PC-3 (cell line): ENCODE measurements around the gene EVC. TPM values are rescaled to one million over a fixed set of nuclear protein-coding genes. Genes with fewer than 3 reads are reported as not detected.

Experiments
- ATAC-seq: fragments of 200-7000 bp; cut with Tn5 transposase; 2 replicates; pipeline ENCODE4 v1.9.1; 2020; ENCODE audit warnings: mild to moderate bottlenecking, moderate library complexity
- BruUV-seq: library from RNA; stranded (reverse); fragments of 400-500 nt; replicated peaks from 2 replicates; lab custom pipeline; 2021; lab: Mats Ljungman, UMichigan
- CTCF ChIA-PET: fragments of 300-600 bp; sonication (Branson Sonifier 250); formaldehyde crosslinking; loops from one replicate; lab custom pipeline; 2022; ENCODE audit warnings: antibody characterized with exemption; lab: Charles Lee
- POLR2A ChIA-PET: fragments of 300-600 bp; sonication (Branson Sonifier 250); formaldehyde crosslinking; loops from one replicate; lab custom pipeline; 2022; ENCODE audit warnings: antibody characterized with exemption; ENCODE audit not compliant: unreplicated experiment; lab: Charles Lee
- DNase-seq: peaks from one replicate; pipeline ENCODE4 v3.0.0-alpha.2; 2015
- H2AFZ ChIP-seq: fragments of 300-600 bp; sonication (generic); 2 replicates; pipeline ENCODE4 v1.6.0; 2016; ENCODE audit warnings: antibody characterized with exemption, low read length
- H3F3A ChIP-seq: fragments of 300-600 bp; sonication (generic); one replicate; pipeline ENCODE4 v1.6.0; 2017; ENCODE audit warnings: antibody characterized with exemption, low read length, control low read depth, mild to moderate bottlenecking; ENCODE audit not compliant: unreplicated experiment
- H3K27ac ChIP-seq: fragments of 300-600 bp; sonication (generic); 2 replicates; pipeline ENCODE4 v1.5.1; 2016; ENCODE audit warnings: mild to moderate bottlenecking, low read length
- H3K27me3 ChIP-seq: fragments of 300-600 bp; sonication (generic); 2 replicates; pipeline ENCODE4 v1.6.1; 2016; ENCODE audit warnings: low read length, mixed read lengths
- H3K36me3 ChIP-seq: fragments of 300-600 bp; sonication (generic); 2 replicates; pipeline ENCODE4 v1.6.1; 2016; ENCODE audit warnings: low read depth, mixed run types, low read length, mixed read lengths
- H3K4me1 ChIP-seq: fragments of 300-600 bp; sonication (generic); 2 replicates; pipeline ENCODE4 v1.5.1; 2016; ENCODE audit warnings: low read length; ENCODE audit not compliant: insufficient read depth
- H3K4me2 ChIP-seq: fragments of 300-600 bp; sonication (generic); 2 replicates; pipeline ENCODE4 v1.6.0; 2016; ENCODE audit warnings: low read length
- H3K4me3 ChIP-seq: fragments of 300-600 bp; sonication (generic); 2 replicates; pipeline ENCODE4 v1.5.1; 2016; ENCODE audit warnings: mild to moderate bottlenecking, low read length, mixed read lengths
- H3K79me2 ChIP-seq: fragments of 300-600 bp; sonication (generic); 2 replicates; pipeline ENCODE4 v1.6.1; 2017; ENCODE audit warnings: low read length, mixed read lengths
- H3K9ac ChIP-seq: fragments of 300-600 bp; sonication (generic); 2 replicates; pipeline ENCODE4 v1.6.0; 2016; ENCODE audit warnings: mild to moderate bottlenecking, low read length
- H3K9me2 ChIP-seq: fragments of 300-600 bp; sonication (generic); replicated peaks from 2 replicates; pipeline ENCODE4 v1.6.1; 2016; ENCODE audit warnings: mixed run types, low read length, mixed read lengths
- H3K9me3 ChIP-seq: fragments of 300-600 bp; sonication (generic); 2 replicates; pipeline ENCODE4 v1.6.1; 2016; ENCODE audit warnings: low read length, mixed read lengths
- H4K20me1 ChIP-seq: fragments of 300-600 bp; sonication (generic); 2 replicates; pipeline ENCODE4 v1.6.1; 2016; ENCODE audit warnings: low read length, mixed read lengths
- CTCF ChIP-seq: fragments of 300-600 bp; sonication (generic); conservative IDR thresholded peaks from 2 replicates; pipeline ENCODE4 v1.5.1; 2017; ENCODE audit warnings: antibody characterized with exemption, low read depth, mild to moderate bottlenecking, low read length
- EZH2 ChIP-seq: fragments of 300-600 bp; sonication (generic); IDR thresholded peaks from one replicate; pipeline ENCODE4 v1.6.1; 2017; ENCODE audit warnings: antibody characterized with exemption, mild to moderate bottlenecking, low read length; ENCODE audit not compliant: unreplicated experiment
- EZH2phosphoT487 ChIP-seq: fragments of 300-600 bp; sonication (generic); IDR thresholded peaks from 2 replicates; pipeline ENCODE4 v1.6.1; 2018; ENCODE audit warnings: mild to moderate bottlenecking, antibody characterized with exemption, low read length, borderline replicate concordance
- intact Hi-C: fragments of 100-400 bp; cut with micrococcal nuclease; formaldehyde crosslinking; loops from 2 replicates; pipeline ENCODE4 v1.9.0; 2023
- total RNA-seq: library from RNA; depleted of rRNA; stranded (reverse); fragments of >200 nt; gene quantifications from 2 replicates; pipeline ENCODE4 v1.2.3, GENCODE V29; 2014

EVC gene
- total RNA-seq, 1 experiment from 2014 or later: 22.7 TPM

GRCh38 chr4:5751666-5752375 lies 40.8 kb downstream of the EVC start:
- H3K4me3 ChIP-seq: no peak overlapping the region
- ATAC-seq: no peak
- no peak overlapping the region; the same call in 1 of the 2 replicates for H3K9ac ChIP-seq
- H3F3A ChIP-seq: no peaks in the 10 kb centered on the region
- no peaks in the 10 kb centered on the region for H3K9me2 ChIP-seq
- POLR2A ChIA-PET: no interaction called here
- intact Hi-C loops: no loop called here
- CTCF ChIA-PET: no interaction called here
- no peaks in the 10 kb centered on the region for H3K79me2 ChIP-seq
- peaks cover 15% of the 10 kb centered on the region; the same call in 1 of the 2 replicates for H3K36me3 ChIP-seq
- H3K4me2 ChIP-seq: no peak overlapping the region
- no peaks in the 10 kb centered on the region for H4K20me1 ChIP-seq
- no peak for TF ChIP-seq EZH2phosphoT487
- TF ChIP-seq EZH2: no peak
- TF ChIP-seq CTCF: no peak
- no peaks in the 10 kb centered on the region for H3K27me3 ChIP-seq
- DNase-seq: no peak
- H3K9me3 ChIP-seq: no peaks in the 10 kb centered on the region
- peak overlapping the region; percentile 41 for H3K27ac ChIP-seq
- H3K4me1 ChIP-seq: peaks cover 28% of the 10 kb centered on the region
- H2AFZ ChIP-seq: no peak overlapping the region
- no TSS peak for BruUV-seq

GRCh38 chr4:5752376-5753184 lies 41.6 kb downstream of the EVC start:
- TF ChIP-seq EZH2phosphoT487: no peak
- no peak for TF ChIP-seq EZH2
- TF ChIP-seq CTCF: no peak
- Histone ChIP-seq H3K9ac (no peak overlapping the region), H3K79me2 (no peaks in the 10 kb centered on the region), H4K20me1 (no peaks in the 10 kb centered on the region), H3K4me3 (no peak overlapping the region), H3K4me2 (no peak overlapping the region), H3K27ac (peak overlapping the region; percentile 83), H3K36me3 (peaks cover 22% of the 10 kb centered on the region), H3K9me2 (no peaks in the 10 kb centered on the region), H3F3A (no peaks in the 10 kb centered on the region), H3K27me3 (no peaks in the 10 kb centered on the region), H3K9me3 (no peaks in the 10 kb centered on the region), H2AFZ (no peak overlapping the region), H3K4me1 (peaks cover 28% of the 10 kb centered on the region)
- DNase-seq (no peak), ATAC-seq (no peak)
- CTCF ChIA-PET: no interaction called here
- POLR2A ChIA-PET: no interaction called here
- BruUV-seq: no TSS peak
- intact Hi-C loops: no loop called here
